Gastroesophageal sphincter (tissue), 3 donors: ENCODE measurements around the gene LSG1.

Experiments used
- CTCF ChIP-seq, 4 experiments: fragments of 200-600 bp in 2 of 4; fragments of 450-650 bp in 2 of 4; sonication (generic) in 1 of 4; IDR thresholded peaks; one replicate each; pipeline ENCODE4 v1.5.1; 2017 to 2019; ENCODE audit warnings: antibody characterized with exemption in 4 of 4, mild to moderate bottlenecking in 2 of 4, moderate library complexity in 2 of 4
- EP300 ChIP-seq: sonication (generic); formaldehyde crosslinking; IDR thresholded peaks from one replicate; pipeline ENCODE4 v1.6.1; 2017; ENCODE audit warnings: antibody characterized with exemption, mild to moderate bottlenecking
- POLR2A ChIP-seq, 2 donors: fragments of 450-650 bp; IDR thresholded peaks; one replicate each; pipeline ENCODE4 v1.6.1; 2017; ENCODE audit warnings: antibody characterized with exemption in 2 of 2, mild to moderate bottlenecking in 2 of 2, moderate library complexity in 1 of 2
- POLR2AphosphoS5 ChIP-seq: sonication (generic); formaldehyde crosslinking; IDR thresholded peaks from one replicate; pipeline ENCODE4 v1.6.1; 2017; ENCODE audit warnings: antibody characterized with exemption

DNA sequence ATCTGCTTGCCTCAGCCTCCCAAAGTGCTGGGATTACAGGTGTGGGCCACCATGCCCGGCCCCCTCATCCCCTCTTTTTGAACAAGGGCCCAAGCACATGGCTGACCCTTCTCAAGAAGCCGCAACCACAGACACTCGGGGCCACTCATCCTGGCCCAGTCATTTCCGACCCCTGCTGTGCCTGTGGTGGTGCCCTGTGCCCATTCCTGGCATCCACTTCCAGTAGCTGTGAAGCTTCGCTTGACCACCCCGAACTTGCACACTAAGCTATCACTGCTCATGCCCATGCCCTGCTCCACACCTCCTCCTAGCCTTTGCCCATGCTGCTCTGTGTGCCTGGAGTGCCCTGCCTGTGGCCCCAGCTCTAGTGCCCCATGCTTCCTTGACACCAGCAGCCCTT is 47.0 kb downstream of the LSG1 start:
- TF ChIP-seq POLR2A (IDR thresholded peaks at IDR 0.05) = no peak
- TF ChIP-seq CTCF (IDR thresholded peaks at IDR 0.05) = no peak
- TF ChIP-seq EP300 = no peak
- TF ChIP-seq POLR2AphosphoS5 = no peak
